Gastrocnemius medialis (tissue), 4 donors: ENCODE results near the gene HAGH.

Source experiments
- POLR2A ChIP-seq, 2 donors: fragments of 450-650 bp; IDR thresholded peaks; one replicate each; pipeline ENCODE4 v1.6.1; 2017; ENCODE audit warnings: antibody characterized with exemption in 2 of 2, mild to moderate bottlenecking in 2 of 2, moderate library complexity in 2 of 2
- TF ChIP-seq, protein P1 (sequence below), 5 experiments: fragments of 450-650 bp in 3 of 5; fragments of 200-600 bp in 2 of 5; sonication (generic) in 2 of 5; IDR thresholded peaks in 4 of 5; conservative IDR thresholded peaks in 1 of 5; 1 replicate in 4 of 5; 2 replicates in 1 of 5; pipeline ENCODE4 v1.5.1; 2016 to 2019; ENCODE audit warnings: antibody characterized with exemption in 5 of 5, mild to moderate bottlenecking in 3 of 5, moderate library complexity in 3 of 5

- TF ChIP-seq, protein P1, sequence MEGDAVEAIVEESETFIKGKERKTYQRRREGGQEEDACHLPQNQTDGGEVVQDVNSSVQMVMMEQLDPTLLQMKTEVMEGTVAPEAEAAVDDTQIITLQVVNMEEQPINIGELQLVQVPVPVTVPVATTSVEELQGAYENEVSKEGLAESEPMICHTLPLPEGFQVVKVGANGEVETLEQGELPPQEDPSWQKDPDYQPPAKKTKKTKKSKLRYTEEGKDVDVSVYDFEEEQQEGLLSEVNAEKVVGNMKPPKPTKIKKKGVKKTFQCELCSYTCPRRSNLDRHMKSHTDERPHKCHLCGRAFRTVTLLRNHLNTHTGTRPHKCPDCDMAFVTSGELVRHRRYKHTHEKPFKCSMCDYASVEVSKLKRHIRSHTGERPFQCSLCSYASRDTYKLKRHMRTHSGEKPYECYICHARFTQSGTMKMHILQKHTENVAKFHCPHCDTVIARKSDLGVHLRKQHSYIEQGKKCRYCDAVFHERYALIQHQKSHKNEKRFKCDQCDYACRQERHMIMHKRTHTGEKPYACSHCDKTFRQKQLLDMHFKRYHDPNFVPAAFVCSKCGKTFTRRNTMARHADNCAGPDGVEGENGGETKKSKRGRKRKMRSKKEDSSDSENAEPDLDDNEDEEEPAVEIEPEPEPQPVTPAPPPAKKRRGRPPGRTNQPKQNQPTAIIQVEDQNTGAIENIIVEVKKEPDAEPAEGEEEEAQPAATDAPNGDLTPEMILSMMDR (IDR thresholded peaks at IDR 0.05 in 4 of 5, conservative IDR thresholded peaks at IDR 0.05 in 1 of 5) = no peak
- no peak for TF ChIP-seq POLR2A (IDR thresholded peaks at IDR 0.05)
These were observed 64.9 kb downstream of the HAGH start for GRCh38 chr16:1761751-1762150.
